ENCODE measurements around the gene RHOC. TPM values are rescaled to one million over a fixed set of nuclear protein-coding genes. Genes with fewer than 3 reads are reported as not detected.

The RHOC gene
- total RNA-seq, 1 experiment from 2014 or later, result 68.9 TPM

DNA sequence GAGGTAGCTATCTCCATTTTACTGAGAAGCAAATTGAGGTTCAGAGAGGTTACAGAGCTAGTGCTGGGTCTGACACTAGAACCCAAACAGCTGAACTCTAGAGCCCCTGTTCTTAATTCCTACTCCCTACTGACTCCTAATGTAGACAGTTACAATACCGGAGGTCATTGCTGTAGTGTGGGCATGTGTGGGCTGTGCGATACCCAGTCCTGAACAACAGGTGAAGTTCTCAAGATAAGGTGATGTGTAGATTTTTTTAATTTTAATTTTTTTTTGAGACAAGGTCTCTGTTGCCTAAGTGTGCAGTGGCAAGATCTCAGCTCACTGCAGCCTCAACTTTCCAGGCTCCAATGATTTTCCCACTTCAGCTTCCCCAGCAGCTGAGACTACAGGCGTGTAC, 1.6 kb upstream of the RHOC start (continued):
- TF ChIP-seq, protein P1, sequence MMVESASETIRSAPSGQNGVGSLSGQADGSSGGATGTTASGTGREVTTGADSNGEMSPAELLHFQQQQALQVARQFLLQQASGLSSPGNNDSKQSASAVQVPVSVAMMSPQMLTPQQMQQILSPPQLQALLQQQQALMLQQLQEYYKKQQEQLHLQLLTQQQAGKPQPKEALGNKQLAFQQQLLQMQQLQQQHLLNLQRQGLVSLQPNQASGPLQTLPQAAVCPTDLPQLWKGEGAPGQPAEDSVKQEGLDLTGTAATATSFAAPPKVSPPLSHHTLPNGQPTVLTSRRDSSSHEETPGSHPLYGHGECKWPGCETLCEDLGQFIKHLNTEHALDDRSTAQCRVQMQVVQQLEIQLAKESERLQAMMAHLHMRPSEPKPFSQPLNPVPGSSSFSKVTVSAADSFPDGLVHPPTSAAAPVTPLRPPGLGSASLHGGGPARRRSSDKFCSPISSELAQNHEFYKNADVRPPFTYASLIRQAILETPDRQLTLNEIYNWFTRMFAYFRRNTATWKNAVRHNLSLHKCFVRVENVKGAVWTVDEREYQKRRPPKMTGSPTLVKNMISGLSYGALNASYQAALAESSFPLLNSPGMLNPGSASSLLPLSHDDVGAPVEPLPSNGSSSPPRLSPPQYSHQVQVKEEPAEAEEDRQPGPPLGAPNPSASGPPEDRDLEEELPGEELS (CRISPR knock-in tag; IDR thresholded peaks at IDR 0.05), result no peak
- TF ChIP-seq SMAD4 (CRISPR knock-in tag; IDR thresholded peaks at IDR 0.05) (no peak), GTF2I (CRISPR knock-in tag; conservative IDR thresholded peaks at IDR 0.05) (no peak), CREB1 (CRISPR knock-in tag; IDR thresholded peaks at IDR 0.05) (no peak), ZNF219 (CRISPR knock-in tag; IDR thresholded peaks at IDR 0.05; ENCODE audit: borderline replicate concordance) (no peak)

DNA sequence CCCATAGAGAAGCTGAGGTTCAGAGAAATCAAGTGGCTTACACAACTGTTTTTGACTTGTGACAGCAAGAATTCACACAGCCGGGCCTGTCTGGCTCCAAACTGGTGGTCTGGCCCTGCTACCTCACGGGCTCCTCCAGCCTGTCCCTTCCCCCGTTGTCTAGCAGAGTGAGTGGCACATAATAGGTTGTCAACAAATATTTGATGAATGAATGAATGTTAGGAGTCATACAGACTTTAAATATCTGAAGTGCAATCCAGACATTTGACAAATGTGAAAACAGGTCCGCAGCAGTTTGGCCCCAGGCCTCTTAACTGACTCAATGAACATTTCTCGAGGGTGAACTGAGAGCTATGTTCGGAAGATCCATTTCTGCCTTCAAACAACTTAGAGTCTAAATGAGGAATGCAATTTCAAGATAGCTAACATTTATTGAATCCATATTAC, 1.1 kb upstream of the RHOC start:
- Mint-ChIP-seq H3K36me3 (peaks cover 4% of the 10 kb centered on the region), H3K4me3 (peak overlapping the region; percentile 69), H3K27ac (no peak overlapping the region), H3K4me1 (peaks cover 63% of the 10 kb centered on the region), H3K27me3 (ENCODE audit: low read depth) (peaks cover 13% of the 10 kb centered on the region), H3K9me3 (no peaks in the 10 kb centered on the region)
- POLR2A ChIA-PET, result interaction anchor here (0.6 to 0.7 kb wide), 3 partner anchors 33 to 1759 kb away, joined by 3 read pairs; partner anchors contain the start of gene MOV10
- TF ChIP-seq, protein P2, sequence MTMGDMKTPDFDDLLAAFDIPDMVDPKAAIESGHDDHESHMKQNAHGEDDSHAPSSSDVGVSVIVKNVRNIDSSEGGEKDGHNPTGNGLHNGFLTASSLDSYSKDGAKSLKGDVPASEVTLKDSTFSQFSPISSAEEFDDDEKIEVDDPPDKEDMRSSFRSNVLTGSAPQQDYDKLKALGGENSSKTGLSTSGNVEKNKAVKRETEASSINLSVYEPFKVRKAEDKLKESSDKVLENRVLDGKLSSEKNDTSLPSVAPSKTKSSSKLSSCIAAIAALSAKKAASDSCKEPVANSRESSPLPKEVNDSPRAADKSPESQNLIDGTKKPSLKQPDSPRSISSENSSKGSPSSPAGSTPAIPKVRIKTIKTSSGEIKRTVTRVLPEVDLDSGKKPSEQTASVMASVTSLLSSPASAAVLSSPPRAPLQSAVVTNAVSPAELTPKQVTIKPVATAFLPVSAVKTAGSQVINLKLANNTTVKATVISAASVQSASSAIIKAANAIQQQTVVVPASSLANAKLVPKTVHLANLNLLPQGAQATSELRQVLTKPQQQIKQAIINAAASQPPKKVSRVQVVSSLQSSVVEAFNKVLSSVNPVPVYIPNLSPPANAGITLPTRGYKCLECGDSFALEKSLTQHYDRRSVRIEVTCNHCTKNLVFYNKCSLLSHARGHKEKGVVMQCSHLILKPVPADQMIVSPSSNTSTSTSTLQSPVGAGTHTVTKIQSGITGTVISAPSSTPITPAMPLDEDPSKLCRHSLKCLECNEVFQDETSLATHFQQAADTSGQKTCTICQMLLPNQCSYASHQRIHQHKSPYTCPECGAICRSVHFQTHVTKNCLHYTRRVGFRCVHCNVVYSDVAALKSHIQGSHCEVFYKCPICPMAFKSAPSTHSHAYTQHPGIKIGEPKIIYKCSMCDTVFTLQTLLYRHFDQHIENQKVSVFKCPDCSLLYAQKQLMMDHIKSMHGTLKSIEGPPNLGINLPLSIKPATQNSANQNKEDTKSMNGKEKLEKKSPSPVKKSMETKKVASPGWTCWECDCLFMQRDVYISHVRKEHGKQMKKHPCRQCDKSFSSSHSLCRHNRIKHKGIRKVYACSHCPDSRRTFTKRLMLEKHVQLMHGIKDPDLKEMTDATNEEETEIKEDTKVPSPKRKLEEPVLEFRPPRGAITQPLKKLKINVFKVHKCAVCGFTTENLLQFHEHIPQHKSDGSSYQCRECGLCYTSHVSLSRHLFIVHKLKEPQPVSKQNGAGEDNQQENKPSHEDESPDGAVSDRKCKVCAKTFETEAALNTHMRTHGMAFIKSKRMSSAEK (CRISPR knock-in tag; IDR thresholded peaks at IDR 0.05; ENCODE audit: borderline replicate concordance), result no peak
- TF ChIP-seq SP1 (CRISPR knock-in tag; conservative IDR thresholded peaks at IDR 0.05) (no peak), ZNF121 (CRISPR knock-in tag; IDR thresholded peaks at IDR 0.05) (no peak), GTF2I (CRISPR knock-in tag; conservative IDR thresholded peaks at IDR 0.05) (no peak), RELA (CRISPR knock-in tag; IDR thresholded peaks at IDR 0.05; ENCODE audit: borderline replicate concordance) (no peak), EMX1 (CRISPR knock-in tag; IDR thresholded peaks at IDR 0.05) (no peak), FOXK1 (CRISPR knock-in tag; IDR thresholded peaks at IDR 0.05) (no peak), JAZF1 (CRISPR knock-in tag; IDR thresholded peaks at IDR 0.05) (no peak), GABPB1 (CRISPR knock-in tag; IDR thresholded peaks at IDR 0.05) (no peak), ZNF416 (CRISPR knock-in tag; IDR thresholded peaks at IDR 0.05) (no peak), ZNF263 (CRISPR knock-in tag; IDR thresholded peaks at IDR 0.05; ENCODE audit: low read depth) (no peak), JUN (CRISPR knock-in tag; IDR thresholded peaks at IDR 0.05) (no peak)
- TF ChIP-seq, protein P3, sequence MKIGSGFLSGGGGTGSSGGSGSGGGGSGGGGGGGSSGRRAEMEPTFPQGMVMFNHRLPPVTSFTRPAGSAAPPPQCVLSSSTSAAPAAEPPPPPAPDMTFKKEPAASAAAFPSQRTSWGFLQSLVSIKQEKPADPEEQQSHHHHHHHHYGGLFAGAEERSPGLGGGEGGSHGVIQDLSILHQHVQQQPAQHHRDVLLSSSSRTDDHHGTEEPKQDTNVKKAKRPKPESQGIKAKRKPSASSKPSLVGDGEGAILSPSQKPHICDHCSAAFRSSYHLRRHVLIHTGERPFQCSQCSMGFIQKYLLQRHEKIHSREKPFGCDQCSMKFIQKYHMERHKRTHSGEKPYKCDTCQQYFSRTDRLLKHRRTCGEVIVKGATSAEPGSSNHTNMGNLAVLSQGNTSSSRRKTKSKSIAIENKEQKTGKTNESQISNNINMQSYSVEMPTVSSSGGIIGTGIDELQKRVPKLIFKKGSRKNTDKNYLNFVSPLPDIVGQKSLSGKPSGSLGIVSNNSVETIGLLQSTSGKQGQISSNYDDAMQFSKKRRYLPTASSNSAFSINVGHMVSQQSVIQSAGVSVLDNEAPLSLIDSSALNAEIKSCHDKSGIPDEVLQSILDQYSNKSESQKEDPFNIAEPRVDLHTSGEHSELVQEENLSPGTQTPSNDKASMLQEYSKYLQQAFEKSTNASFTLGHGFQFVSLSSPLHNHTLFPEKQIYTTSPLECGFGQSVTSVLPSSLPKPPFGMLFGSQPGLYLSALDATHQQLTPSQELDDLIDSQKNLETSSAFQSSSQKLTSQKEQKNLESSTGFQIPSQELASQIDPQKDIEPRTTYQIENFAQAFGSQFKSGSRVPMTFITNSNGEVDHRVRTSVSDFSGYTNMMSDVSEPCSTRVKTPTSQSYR (CRISPR knock-in tag; IDR thresholded peaks at IDR 0.05), result no peak
- TF ChIP-seq, protein P4, sequence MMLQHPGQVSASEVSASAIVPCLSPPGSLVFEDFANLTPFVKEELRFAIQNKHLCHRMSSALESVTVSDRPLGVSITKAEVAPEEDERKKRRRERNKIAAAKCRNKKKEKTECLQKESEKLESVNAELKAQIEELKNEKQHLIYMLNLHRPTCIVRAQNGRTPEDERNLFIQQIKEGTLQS (CRISPR knock-in tag; conservative IDR thresholded peaks at IDR 0.05), result no peak
- TF ChIP-seq, protein P5, sequence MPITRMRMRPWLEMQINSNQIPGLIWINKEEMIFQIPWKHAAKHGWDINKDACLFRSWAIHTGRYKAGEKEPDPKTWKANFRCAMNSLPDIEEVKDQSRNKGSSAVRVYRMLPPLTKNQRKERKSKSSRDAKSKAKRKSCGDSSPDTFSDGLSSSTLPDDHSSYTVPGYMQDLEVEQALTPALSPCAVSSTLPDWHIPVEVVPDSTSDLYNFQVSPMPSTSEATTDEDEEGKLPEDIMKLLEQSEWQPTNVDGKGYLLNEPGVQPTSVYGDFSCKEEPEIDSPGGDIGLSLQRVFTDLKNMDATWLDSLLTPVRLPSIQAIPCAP (CRISPR knock-in tag; IDR thresholded peaks at IDR 0.05), result no peak
- CTCF ChIA-PET, result interaction anchor here (0.9 to 2.8 kb wide), 9 partner anchors 8 to 317 kb away, joined by 3 to 15 read pairs (median 4); partner anchors contain the start of genes CAPZA1, CTTNBP2NL, MOV10 and ST7L
- ATAC-seq (no peak), DNase-seq (ENCODE audit: low spot score) (no peak)
